Tibial nerve (tissue), 4 donors: ENCODE results near the gene NCK1.
"Not testable (repeated sequence)": the region's sequence is repeated elsewhere in the genome, so short reads cannot be mapped to it uniquely, and the experiment has no call there.

Experiments
- EP300 ChIP-seq, 2 donors: sonication (generic); formaldehyde crosslinking; IDR thresholded peaks; one replicate each; pipeline ENCODE4 v1.6.1; 2017; ENCODE audit warnings: antibody characterized with exemption in 2 of 2, mild to moderate bottlenecking in 1 of 2
- POLR2A ChIP-seq, 2 donors: fragments of 450-650 bp; IDR thresholded peaks; one replicate each; pipeline ENCODE4 v1.6.1; 2017; ENCODE audit warnings: antibody characterized with exemption in 2 of 2, mild to moderate bottlenecking in 2 of 2, moderate library complexity in 2 of 2
- TF ChIP-seq, protein P1 (sequence below), 5 experiments: fragments of 200-600 bp in 3 of 5; fragments of 450-650 bp in 2 of 5; sonication (generic) in 3 of 5; IDR thresholded peaks; one replicate each; pipeline ENCODE4 v1.5.1; 2016 to 2019; ENCODE audit warnings: antibody characterized with exemption in 5 of 5, mild to moderate bottlenecking in 3 of 5, moderate library complexity in 2 of 5

DNA sequence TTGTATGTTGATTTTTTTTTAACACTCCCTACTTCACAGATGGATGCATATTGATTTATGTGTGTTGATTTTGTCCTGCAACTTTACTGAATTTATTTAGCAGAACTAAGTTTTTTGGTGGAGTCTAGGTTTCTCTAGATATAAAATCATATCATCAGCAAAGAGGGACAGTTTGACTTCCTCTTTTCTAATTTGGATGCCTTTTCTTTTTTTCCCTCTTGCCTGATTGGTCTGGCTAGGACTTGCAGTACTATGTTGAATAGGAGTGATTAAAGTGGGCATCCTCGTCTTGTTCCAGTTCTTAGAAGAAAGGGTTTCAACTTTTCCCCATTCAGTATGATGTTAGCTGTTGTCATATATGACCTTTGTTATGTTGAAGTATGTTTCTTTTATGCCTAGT, 38.7 kb downstream of the NCK1 start:
- TF ChIP-seq POLR2A, EP300 (IDR thresholded peaks at IDR 0.05): not testable (repeated sequence)
- TF ChIP-seq, protein P1, sequence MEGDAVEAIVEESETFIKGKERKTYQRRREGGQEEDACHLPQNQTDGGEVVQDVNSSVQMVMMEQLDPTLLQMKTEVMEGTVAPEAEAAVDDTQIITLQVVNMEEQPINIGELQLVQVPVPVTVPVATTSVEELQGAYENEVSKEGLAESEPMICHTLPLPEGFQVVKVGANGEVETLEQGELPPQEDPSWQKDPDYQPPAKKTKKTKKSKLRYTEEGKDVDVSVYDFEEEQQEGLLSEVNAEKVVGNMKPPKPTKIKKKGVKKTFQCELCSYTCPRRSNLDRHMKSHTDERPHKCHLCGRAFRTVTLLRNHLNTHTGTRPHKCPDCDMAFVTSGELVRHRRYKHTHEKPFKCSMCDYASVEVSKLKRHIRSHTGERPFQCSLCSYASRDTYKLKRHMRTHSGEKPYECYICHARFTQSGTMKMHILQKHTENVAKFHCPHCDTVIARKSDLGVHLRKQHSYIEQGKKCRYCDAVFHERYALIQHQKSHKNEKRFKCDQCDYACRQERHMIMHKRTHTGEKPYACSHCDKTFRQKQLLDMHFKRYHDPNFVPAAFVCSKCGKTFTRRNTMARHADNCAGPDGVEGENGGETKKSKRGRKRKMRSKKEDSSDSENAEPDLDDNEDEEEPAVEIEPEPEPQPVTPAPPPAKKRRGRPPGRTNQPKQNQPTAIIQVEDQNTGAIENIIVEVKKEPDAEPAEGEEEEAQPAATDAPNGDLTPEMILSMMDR (IDR thresholded peaks at IDR 0.05): not testable (repeated sequence)
